ENCODE measurements around the gene IRX5. TPM values are rescaled to one million over a fixed set of nuclear protein-coding genes. Genes with fewer than 3 reads are reported as not detected.

Gene IRX5
- total and polyA plus RNA-seq, 7 experiments from 2014 or later = 0.36 TPM; not detected in 6

DNA sequence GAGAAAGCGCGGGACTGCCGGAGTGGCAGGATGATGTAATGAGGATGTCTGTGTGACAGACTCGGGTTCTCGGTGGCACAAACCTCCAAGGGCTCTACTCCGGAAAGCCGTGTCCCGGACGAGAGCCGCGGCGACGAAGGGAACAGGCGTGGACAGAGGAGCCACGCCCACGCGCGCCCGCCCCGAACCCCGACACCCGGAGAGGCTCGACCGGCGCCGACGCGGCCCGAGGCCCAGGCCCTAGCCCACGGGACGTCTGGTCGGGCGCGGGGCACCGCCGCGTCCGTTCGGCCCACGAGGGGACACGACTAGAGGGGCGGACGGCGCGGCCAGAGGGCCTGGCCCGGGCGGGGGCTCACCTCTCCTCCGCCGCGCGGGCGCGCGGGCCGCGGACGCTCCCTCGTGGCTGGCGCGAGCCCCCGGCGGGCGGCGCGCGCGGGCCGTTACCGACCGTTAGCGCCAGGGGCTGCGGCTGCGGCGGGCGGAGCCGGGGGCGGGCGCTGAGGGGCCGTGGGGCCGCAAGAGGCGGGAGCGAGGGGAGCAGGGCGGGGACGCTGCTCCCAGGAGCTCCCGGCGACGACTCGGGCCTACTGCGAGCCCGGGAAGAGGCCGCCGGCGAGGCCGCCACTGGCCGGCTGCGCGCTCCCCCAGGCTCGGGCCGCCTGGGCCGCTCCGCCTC, 2.1 kb upstream of the IRX5 start:
- H3K36me3 Mint-ChIP-seq = peaks cover 0 to 18% (median 7%) of the 10 kb centered on the region in 5 donors
- ATAC-seq (peak; percentile 24), DNase-seq (peak in 7 of 9 donors; percentile 16 to 51 (median 31))
- intact Hi-C loops (cut with micrococcal nuclease) = loop anchor here in 1 of 2 donors (1.0 to 10.0 kb wide), 3 partner anchors 982 to 1224 kb away; partner anchors contain the start of gene FTO
- H3K4me1 Mint-ChIP-seq = peaks cover 16 to 33% (median 31%) of the 10 kb centered on the region in 7 donors
- peak overlapping the region in 5 of 9 donors; percentile 0 to 82 (median 36) for H3K27ac Mint-ChIP-seq
- CTCF ChIA-PET = no interaction called here
- POLR2A ChIA-PET = no interaction called here
- H3K27ac ChIP-seq (ENCODE audit: low read depth, low read length) = no peak overlapping the region
- no peaks in the 10 kb centered on the region for H3K9me3 ChIP-seq (ENCODE audit: control insufficient read depth in 2 of 3, low read length in 3 of 3)
- H3K4me3 Mint-ChIP-seq = peak overlapping the region; percentile 85 to 96 (median 90)
- no peaks in the 10 kb centered on the region for H3K36me3 ChIP-seq (ENCODE audit: control insufficient read depth in 2 of 3, insufficient read depth in 3 of 3, low read length in 3 of 3)
- peak overlapping the region; percentile 70 for H3K4me3 ChIP-seq (ENCODE audit: low read length)
- H3K27me3 Mint-ChIP-seq = peaks cover 61 to 68% (median 65%) of the 10 kb centered on the region in 5 donors
- H3K27me3 ChIP-seq (ENCODE audit: control insufficient read depth in 2 of 2, insufficient read depth in 2 of 2, low read length in 2 of 2) = peaks cover 7 to 40% of the 10 kb centered on the region in 2 donors
- peaks cover 9 to 12% of the 10 kb centered on the region in 2 donors for H3K4me1 ChIP-seq (ENCODE audit: control insufficient read depth in 2 of 2, insufficient read depth in 2 of 2, low read length in 2 of 2)
- peaks cover 0 to 24% (median 8%) of the 10 kb centered on the region in 11 donors for H3K9me3 Mint-ChIP-seq

DNA sequence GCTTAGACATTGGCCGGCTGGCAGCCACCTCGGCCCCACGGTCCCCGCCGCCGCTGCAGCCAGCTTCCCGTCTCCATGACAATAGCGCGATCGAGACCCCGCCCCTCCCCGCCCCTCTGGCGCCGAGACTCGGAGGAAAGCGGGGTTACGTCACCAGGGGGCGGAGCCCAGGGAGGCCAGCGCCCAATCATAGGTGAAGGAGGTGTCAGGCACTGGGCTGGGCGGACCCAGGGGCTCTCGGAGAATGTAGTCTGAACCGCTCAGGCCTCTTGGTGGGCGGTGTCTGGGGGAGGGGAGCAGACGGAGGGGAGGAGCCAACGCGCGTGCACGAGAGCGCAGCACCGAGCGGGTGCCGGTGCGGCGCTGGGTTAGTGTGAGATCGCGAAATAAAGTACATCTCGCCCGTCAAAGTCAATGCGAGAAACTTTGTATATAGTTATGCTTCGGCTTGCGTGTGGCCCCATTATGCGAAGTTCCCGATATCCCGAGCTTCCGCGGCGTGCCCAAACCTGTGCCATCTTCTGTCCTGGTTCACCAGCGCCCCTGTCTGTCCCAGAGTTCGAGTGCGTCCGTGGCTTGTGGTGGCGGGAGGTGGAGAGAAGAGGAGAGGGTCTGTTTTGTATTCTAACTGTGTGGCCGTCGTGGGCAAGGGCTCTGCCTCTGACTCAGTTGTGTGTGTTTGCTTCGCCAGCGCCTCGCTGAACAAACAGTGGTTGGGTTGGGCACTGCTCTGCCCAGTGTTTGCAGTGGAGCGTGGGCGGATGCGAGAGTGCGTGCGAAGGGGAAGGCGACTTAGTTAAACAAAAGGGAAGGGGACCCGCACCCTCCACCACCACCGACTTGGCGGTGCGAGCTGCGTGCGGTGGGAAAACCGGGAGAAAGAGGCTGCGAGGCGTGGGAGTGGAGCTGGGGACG, 1.3 kb upstream of the IRX5 start:
- Histone ChIP-seq H3K4me3 (ENCODE audit: low read length) (peak overlapping the region; percentile 70), H3K9me3 (ENCODE audit: control insufficient read depth in 2 of 3, low read length in 3 of 3) (no peaks in the 10 kb centered on the region), H3K36me3 (ENCODE audit: control insufficient read depth in 2 of 3, insufficient read depth in 3 of 3, low read length in 3 of 3) (no peaks in the 10 kb centered on the region), H3K4me1 (ENCODE audit: control insufficient read depth in 2 of 2, insufficient read depth in 2 of 2, low read length in 2 of 2) (peaks cover 9 to 12% of the 10 kb centered on the region in 2 donors), H3K27me3 (ENCODE audit: control insufficient read depth in 2 of 2, insufficient read depth in 2 of 2, low read length in 2 of 2) (peaks cover 8 to 47% of the 10 kb centered on the region in 2 donors), H3K27ac (ENCODE audit: low read depth, low read length) (no peak overlapping the region)
- Mint-ChIP-seq H3K9me3 (peaks cover 0 to 24% (median 9%) of the 10 kb centered on the region in 11 donors), H3K4me3 (peak overlapping the region; percentile 84 to 96 (median 93)), H3K27me3 (peaks cover 63 to 73% (median 68%) of the 10 kb centered on the region in 5 donors), H3K4me1 (peaks cover 16 to 36% (median 32%) of the 10 kb centered on the region in 7 donors), H3K36me3 (peaks cover 0 to 20% (median 7%) of the 10 kb centered on the region in 5 donors), H3K27ac (peak overlapping the region in 7 of 9 donors; percentile 13 to 93 (median 59))
- ChIA-PET POLR2A (no interaction called here), CTCF (no interaction called here)
- ATAC-seq (peak; percentile 97), DNase-seq (peak; percentile 82 to 96 (median 88))
- intact Hi-C loops (cut with micrococcal nuclease) = loop anchor here in 1 of 2 donors (1.0 to 10.0 kb wide), 5 partner anchors 398 to 1225 kb away; partner anchors contain the start of genes FTO and IRX3

DNA sequence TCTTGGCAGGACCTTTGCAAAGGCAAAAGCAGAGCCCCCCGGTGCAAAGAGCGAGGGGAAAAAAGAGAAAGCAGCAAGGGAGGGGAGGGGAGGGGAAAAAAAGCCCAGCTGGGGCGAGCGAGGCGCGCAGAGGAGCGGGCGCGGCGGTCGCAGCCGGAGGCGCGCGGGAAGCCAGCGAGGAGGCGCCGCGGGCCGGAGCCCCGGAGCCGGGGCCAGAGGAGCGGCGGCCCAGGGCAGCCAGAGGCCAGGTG, 129 bp downstream of the IRX5 start:
- ATAC-seq (no peak), DNase-seq (peak in 1 of 9 donors; percentile 24)

DNA sequence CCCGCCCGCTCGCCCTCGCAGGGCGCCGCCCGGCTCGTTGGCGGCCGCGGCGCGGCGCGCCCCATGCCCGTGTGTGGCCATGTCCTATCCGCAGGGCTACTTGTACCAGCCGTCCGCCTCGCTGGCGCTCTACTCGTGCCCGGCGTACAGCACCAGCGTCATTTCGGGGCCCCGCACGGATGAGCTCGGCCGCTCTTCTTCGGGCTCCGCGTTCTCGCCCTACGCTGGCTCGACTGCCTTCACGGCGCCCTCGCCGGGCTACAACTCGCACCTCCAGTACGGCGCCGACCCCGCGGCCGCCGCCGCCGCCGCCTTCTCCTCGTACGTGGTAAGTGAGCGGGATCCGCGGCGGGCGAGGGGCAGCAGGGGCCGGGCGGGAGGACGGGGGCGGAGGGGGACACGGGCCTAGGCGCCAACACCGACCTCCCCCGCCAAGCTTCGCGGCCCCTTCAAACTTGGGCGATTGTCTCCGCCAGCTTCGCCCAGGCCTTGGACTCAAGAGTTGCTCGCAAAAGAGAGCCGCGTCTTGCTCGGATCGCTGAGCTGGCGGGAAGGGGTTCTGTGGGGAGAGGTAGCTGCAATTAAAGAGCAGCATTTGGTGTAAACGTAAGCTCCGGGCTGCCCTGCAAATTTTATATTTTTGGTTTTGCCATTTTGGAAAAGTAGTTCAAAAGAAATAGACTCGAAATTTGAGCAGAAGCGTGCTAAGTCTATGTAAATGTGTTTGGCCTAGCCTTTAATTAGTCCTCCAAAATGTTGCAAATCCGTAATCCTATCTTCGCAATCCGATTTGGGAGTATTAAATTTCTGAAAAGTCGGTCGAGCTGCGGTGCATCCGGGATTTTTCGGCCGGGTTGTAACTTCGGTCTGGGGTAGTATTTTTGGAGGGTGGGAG, 702 bp downstream of the IRX5 start:
- peak overlapping the region in 1 of 9 donors; percentile 67 for H3K27ac Mint-ChIP-seq
- ATAC-seq (no peak), DNase-seq (peak in 1 of 9 donors; percentile 30)
- POLR2A ChIA-PET = no interaction called here
- no peak overlapping the region for H3K4me3 ChIP-seq (ENCODE audit: low read length)
- peaks cover 0 to 24% (median 13%) of the 10 kb centered on the region in 11 donors for H3K9me3 Mint-ChIP-seq
- no peaks in the 10 kb centered on the region for H3K9me3 ChIP-seq (ENCODE audit: control insufficient read depth in 2 of 3, low read length in 3 of 3)
- H3K27me3 Mint-ChIP-seq = peaks cover 65 to 79% (median 74%) of the 10 kb centered on the region in 5 donors
- intact Hi-C loops (cut with micrococcal nuclease) = loop anchor here in 1 of 2 donors (5.0 kb wide), 1 partner anchor 396 kb away; no protein-coding TSS in a partner anchor
- peaks cover 9 to 12% of the 10 kb centered on the region in 2 donors for H3K4me1 ChIP-seq (ENCODE audit: control insufficient read depth in 2 of 2, insufficient read depth in 2 of 2, low read length in 2 of 2)
- H3K27me3 ChIP-seq (ENCODE audit: control insufficient read depth in 2 of 2, insufficient read depth in 2 of 2, low read length in 2 of 2) = peaks cover 17 to 44% of the 10 kb centered on the region in 2 donors
- H3K4me1 Mint-ChIP-seq = peaks cover 19 to 44% (median 34%) of the 10 kb centered on the region in 7 donors
- no peak overlapping the region for H3K27ac ChIP-seq (ENCODE audit: low read depth, low read length)
- peaks cover 0 to 23% (median 2%) of the 10 kb centered on the region in 5 donors for H3K36me3 Mint-ChIP-seq
- CTCF ChIA-PET = no interaction called here
- H3K36me3 ChIP-seq (ENCODE audit: control insufficient read depth in 2 of 3, insufficient read depth in 3 of 3, low read length in 3 of 3) = no peaks in the 10 kb centered on the region
- H3K4me3 Mint-ChIP-seq = peak overlapping the region; percentile 56 to 95 (median 64)

More for the DNA sequence above, 129 bp downstream of the IRX5 start:
- Histone ChIP-seq H3K27ac (ENCODE audit: low read depth, low read length) (no peak overlapping the region), H3K9me3 (ENCODE audit: control insufficient read depth in 2 of 3, low read length in 3 of 3) (no peaks in the 10 kb centered on the region), H3K4me3 (ENCODE audit: low read length) (no peak overlapping the region), H3K36me3 (ENCODE audit: control insufficient read depth in 2 of 3, insufficient read depth in 3 of 3, low read length in 3 of 3) (no peaks in the 10 kb centered on the region), H3K4me1 (ENCODE audit: control insufficient read depth in 2 of 2, insufficient read depth in 2 of 2, low read length in 2 of 2) (peaks cover 9 to 12% of the 10 kb centered on the region in 2 donors), H3K27me3 (ENCODE audit: control insufficient read depth in 2 of 2, insufficient read depth in 2 of 2, low read length in 2 of 2) (peaks cover 17 to 47% of the 10 kb centered on the region in 2 donors)
- ChIA-PET CTCF (no interaction called here), POLR2A (no interaction called here)
- H3K27me3 Mint-ChIP-seq = peaks cover 68 to 79% (median 74%) of the 10 kb centered on the region in 5 donors
- intact Hi-C loops (cut with micrococcal nuclease) = loop anchor here in 1 of 2 donors (1.0 to 5.0 kb wide), 2 partner anchors 397 to 644 kb away; partner anchors contain the start of gene IRX3
- peaks cover 0 to 23% (median 7%) of the 10 kb centered on the region in 5 donors for H3K36me3 Mint-ChIP-seq
- peaks cover 0 to 24% (median 13%) of the 10 kb centered on the region in 11 donors for H3K9me3 Mint-ChIP-seq
- H3K27ac Mint-ChIP-seq = peak overlapping the region in 1 of 9 donors; percentile 89
- peaks cover 16 to 42% (median 32%) of the 10 kb centered on the region in 7 donors for H3K4me1 Mint-ChIP-seq
- peak overlapping the region; percentile 84 to 96 (median 93) for H3K4me3 Mint-ChIP-seq

DNA sequence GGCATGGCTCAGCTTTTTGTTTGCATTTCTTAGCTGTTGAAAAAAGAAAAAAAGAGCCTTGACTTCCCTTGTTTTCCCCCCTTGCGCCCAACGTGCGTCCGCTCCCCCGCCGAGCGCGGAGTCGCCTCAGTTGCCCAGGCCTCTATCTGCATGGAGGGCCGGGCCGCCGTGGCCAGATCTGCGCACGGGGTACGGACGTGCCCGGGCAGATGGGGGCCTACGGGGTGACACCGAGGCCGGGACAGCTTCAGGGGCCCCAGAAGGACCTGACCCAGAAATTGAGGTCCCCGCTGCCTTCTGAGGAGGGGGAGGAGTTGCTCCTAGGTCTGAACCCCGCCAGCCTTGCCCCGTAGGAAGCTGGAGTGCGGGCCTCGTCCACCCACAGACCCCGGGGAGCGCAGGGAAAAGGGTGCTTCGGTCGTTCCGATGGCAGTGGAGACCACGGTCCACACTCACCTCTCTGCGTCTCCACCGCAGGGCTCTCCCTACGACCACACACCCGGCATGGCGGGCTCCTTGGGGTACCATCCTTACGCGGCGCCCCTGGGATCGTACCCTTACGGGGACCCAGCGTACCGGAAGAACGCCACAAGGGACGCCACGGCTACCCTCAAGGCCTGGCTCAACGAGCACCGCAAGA, 1.5 kb downstream of the IRX5 start:
- Histone ChIP-seq H3K27me3 (ENCODE audit: control insufficient read depth in 2 of 2, insufficient read depth in 2 of 2, low read length in 2 of 2) (peaks cover 17 to 43% of the 10 kb centered on the region in 2 donors), H3K36me3 (ENCODE audit: control insufficient read depth in 2 of 3, insufficient read depth in 3 of 3, low read length in 3 of 3) (no peaks in the 10 kb centered on the region), H3K9me3 (ENCODE audit: control insufficient read depth in 2 of 3, low read length in 3 of 3) (no peaks in the 10 kb centered on the region), H3K4me1 (ENCODE audit: control insufficient read depth in 2 of 2, insufficient read depth in 2 of 2, low read length in 2 of 2) (peaks cover 9 to 12% of the 10 kb centered on the region in 2 donors), H3K27ac (ENCODE audit: low read depth, low read length) (no peak overlapping the region), H3K4me3 (ENCODE audit: low read length) (no peak overlapping the region)
- no peak for DNase-seq
- H3K36me3 Mint-ChIP-seq = peaks cover 0 to 23% (median 0%) of the 10 kb centered on the region in 5 donors
- H3K4me1 Mint-ChIP-seq = peaks cover 23 to 51% (median 40%) of the 10 kb centered on the region in 7 donors
- peak overlapping the region; percentile 56 to 95 (median 64) for H3K4me3 Mint-ChIP-seq
- CTCF ChIA-PET = no interaction called here
- POLR2A ChIA-PET = no interaction called here
- no peak for ATAC-seq
- intact Hi-C loops (cut with micrococcal nuclease) = loop anchor here in 1 of 2 donors (5.0 kb wide), 1 partner anchor 395 kb away; no protein-coding TSS in a partner anchor
- H3K9me3 Mint-ChIP-seq = peaks cover 0 to 20% (median 9%) of the 10 kb centered on the region in 11 donors
- H3K27me3 Mint-ChIP-seq = peaks cover 65 to 79% (median 70%) of the 10 kb centered on the region in 5 donors
- H3K27ac Mint-ChIP-seq = peak overlapping the region in 2 of 9 donors; percentile 45 to 71
